HG02678 (cell line): ENCODE measurements around the gene NOXO1.
A peak's percentile ranks its signal among the peaks of the same experiment; 100 is the strongest.

Source experiments
- ATAC-seq: cut with Tn5 transposase; IDR thresholded peaks from one replicate; pipeline ENCODE4 v1.9.1; 2021; ENCODE audit warnings: mild to moderate bottlenecking, moderate library complexity; ENCODE audit not compliant: unreplicated experiment

The NOXO1 gene

DNA sequence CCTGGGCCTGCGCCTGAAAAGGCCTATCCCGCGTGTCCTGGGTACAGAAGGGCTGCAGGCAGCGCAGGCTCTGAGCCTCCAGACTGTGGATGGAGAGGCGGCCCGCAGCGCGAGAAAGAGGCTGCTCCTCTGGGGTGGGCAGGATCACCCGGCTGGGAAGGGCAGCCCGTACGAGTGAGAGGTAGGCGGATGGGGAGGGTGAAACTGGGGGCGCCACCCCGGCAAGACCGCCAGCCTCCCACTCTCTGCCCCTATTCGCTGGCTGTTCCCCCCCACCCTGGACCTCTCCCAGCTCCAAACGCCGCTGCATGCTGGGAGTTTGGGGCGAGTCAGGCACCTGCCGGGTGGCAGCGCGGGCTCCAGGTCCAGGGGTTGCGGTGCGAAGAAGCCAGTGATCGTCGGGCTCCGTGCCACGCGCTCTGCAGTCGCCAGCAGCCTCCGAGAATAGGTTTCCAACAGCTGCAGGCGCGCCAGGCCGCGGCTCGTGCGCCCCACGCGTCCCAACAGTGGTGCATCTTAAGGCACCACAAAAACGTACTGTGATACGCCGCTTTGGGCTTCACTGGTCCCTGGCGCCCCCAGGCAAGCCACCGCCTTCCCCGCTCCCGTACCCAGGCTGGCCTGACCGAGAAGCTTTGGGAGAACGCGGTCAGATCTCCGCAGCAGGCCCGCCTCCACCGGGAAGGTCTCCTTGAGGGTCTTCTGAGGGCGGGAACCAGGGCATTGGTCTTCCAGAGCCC lies 1.1 kb downstream of the NOXO1 start:
- no peak for ATAC-seq

DNA sequence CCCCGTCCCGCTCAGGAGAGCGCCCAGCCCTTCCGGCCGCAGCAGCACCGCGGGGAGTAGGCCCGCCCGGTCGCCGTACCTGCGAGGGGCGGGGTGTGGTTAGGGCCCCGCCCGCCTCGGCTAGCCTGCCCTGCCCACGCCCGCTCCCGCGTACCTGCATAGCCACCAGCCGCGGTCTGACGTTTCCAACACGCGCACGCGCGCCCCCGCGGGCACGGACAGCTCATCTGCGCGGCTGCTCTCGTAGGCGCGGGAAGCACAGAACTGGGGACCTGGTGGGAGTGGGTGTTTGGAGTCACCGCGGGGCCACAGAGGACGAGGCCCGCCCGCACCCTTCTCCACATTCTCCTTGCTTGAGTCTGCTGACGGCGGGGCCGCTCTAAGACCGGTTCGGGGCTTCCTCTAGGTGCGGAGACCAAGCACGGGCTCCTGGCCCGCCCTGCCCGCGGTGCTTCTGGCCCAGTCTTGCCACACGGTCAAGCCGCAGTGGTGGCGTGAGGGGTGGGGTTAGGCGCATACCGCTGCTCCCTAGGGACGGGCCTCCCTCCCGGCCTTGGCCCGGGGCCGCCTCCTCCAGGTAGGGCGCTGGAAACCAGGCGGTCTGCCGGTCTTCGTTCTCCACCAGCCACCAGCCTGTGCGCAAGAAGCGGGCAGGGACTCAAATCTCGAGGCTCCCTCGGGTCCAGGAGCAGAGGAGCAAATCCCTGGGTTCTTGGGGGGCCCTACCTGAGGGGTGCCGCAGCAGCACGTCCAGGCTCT lies 1.8 kb downstream of the NOXO1 start:
- ATAC-seq, result no peak

DNA sequence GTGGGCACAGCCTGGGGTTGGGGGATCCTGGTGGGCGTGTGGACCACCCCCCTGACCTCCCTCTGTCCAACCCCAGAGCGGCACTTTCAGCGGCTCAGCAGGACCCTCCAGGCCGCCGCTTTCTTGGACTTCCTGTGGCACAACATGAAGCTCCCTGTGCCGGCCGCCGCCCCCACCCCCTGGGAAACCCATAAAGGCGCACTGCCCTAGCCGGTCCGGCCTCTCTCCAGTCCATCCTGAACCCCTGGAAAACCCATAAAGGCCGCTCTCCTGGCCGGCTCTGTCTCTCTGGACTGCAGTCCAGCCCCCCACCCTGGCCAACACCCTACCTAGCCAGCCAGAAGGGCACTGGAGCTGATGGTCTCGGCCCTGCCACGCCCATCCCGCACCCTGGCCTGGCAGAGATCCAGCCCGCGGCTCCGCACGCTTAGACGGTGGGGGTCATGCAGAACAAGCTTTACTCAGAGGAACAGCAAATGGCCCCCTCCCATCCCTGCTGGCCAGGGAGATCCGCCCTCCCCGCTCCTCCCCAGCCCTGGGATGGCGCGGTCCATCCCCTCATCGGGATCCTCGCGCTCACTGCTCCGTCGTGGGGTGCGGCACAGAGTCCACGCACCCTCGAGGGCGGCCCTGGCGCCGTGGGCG lies 2.7 kb downstream of the NOXO1 start:
- ATAC-seq, result no peak

DNA sequence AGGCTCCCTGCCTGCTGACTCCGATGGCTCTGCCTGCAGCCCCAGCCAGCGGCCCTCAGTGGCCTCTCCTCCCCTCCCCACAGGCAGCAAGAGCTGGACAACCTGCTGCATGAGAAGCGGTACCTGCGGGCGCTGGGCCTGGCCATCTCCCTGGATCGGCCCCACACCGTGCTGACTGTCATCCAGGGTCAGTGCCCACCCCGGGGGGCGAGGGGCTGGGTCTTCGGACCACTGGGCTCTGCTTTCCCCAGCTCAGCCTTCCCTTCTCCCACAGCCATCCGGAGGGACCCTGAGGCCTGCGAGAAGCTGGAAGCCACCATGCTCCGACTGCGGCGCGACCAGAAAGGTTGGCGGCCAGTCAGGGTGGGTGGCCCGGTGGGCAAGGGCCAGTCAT lies 3.4 kb downstream of the NOXO1 start:
- no peak for ATAC-seq

DNA sequence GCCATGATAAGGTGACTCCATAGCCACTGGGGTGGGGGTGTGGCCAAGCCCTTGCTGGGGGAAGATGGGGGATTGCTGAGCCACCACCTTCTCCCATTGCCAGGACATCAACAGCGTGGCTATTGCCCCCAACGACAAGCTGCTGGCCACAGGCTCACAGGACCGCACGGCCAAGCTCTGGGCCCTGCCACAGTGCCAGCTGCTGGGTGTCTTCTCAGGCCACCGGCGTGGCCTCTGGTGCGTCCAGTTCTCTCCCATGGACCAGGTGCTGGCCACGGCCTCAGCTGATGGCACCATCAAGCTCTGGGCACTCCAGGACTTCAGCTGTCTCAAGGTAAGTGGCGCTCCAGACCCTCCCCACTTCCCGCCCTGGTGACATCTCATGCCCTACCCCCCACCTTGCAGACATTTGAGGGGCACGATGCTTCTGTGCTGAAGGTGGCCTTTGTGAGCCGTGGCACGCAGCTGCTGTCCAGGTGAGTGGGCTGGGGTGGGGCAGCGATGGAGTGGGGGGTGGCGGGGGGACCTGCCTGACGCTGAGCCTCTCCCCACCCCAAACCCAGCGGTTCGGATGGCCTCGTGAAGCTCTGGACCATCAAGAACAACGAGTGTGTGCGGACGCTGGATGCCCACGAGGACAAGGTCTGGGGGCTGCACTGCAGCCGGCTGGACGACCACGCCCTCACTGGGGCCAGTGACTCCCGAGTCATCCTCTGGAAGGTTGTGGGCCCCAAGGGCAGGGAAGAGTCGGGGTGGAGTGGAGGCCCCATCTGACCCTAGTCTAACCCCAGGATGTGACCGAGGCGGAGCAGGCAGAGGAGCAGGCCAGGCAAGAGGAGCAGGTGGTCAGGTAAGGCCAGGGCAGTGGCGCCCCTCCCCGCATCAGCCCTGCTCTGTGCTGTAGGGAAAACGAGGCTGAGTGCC lies 4.1 kb downstream of the NOXO1 start:
- ATAC-seq, result no peak

DNA sequence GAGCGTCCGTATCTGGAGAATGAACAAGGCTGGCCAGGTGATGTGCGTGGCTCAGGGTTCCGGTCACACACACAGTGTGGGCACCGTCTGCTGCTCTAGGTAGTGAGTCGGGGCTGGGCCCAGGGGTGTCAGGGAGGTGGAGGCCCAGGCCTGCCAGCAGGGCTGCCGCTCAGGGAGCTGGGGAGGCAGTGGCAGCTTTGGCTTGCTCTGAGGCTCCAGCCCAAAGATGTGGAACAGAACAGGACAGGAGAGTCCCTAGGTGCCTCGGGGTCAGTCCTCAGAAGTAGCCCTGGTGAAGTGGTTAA lies 5.1 kb downstream of the NOXO1 start:
- ATAC-seq, result no peak

DNA sequence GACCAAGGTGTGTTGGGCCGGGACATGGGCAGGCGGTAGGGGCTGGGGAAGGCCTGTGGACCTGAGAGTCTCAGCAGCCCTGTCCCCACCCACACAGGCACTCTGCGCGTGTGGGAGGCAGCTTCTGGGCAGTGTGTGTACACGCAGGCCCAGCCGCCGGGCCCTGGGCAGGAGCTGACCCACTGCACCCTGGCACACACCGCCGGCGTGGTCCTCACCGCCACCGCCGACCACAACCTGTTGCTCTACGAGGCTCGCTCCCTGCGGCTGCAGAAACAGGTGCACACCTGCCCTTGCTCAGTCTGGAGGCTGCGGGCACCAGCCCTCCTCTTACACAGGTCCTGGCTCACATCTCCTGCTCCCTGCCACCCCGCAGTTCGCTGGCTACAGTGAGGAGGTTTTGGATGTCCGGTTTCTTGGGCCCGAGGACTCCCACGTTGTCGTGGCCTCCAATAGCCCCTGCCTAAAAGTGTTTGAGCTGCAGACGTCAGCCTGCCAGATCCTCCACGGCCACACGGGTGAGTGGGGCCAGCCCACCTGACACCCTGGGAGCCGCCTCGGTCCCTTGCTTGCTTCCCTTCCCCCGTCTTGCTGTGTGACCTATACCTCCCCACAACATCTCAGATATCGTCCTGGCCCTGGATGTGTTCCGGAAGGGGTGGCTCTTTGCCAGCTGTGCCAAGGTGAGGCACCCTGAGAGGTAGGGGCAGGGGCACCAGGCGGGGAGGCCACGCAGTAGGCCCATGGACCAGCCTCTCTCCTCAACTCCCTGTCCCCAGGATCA lies 5.6 kb downstream of the NOXO1 start:
- no peak for ATAC-seq

DNA sequence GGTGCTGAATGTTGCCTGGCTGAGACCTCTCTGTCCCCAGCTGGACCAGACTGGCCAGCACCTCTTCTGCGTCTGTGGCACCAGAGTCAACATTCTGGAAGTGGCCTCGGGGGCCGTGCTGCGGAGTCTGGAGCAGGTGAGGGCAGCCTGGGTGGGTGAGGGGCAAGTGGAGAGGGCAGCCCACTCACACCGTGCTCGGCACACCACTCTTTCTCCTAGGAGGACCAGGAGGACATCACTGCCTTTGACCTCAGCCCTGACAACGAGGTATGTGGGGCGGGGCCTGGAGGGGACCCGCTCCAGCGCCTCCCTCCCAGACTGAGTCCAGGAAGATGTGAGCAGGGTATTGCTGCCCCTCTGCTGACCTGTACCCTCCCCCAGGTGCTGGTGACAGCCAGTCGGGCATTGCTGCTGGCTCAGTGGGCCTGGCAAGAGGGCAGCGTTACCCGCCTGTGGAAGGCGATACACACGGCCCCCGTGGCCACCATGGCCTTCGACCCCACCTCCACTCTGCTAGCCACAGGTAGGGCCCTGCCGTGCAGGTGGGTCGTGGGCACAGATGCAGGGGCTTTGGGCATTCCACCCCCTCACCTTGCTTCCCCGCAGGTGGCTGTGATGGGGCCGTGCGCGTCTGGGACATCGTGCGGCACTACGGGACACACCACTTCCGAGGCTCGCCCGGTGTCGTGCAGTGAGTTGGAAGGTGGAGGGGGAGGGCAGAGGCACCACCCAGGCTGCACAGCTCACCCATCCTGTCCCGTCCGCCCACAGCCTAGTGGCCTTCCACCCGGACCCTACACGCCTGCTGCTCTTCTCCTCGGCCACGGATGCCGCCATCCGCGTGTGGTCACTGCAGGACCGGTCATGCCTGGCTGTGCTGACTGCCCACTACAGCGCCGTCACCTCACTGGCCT lies 6.9 kb downstream of the NOXO1 start:
- no peak for ATAC-seq

DNA sequence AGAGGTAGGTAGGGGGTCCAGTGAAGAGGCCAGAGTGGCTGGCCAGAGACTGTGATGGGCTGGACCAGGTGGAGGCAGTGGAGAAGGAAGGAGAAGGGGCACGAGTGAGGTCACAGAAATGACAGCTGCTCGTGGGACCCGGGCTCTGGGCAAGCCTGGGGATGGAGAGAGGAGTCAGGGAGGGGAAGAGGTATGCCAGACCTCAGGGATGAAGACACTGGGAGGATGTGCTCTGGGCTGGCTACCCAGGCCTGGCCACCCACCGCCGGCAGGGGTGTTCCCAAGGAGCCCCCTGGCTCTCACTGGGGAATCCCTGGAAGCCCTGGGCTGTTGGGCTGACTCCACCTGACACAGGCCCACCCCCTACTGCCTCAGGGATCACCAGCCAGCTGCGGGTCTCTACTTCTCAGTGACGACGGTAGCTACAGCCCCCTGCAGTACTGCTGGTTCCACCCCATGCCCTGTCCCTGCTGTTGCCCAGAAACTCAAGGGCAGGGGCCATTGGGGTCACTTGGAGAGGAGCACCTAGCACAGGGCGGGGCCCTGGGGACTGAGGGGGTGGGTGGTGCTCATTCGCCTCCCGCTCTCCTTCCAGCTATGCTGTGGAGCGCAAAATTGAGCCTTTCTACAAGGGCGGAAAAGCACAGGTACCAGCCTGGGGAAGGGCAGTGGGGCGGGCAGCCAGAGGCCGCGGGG lies 7.7 kb downstream of the NOXO1 start:
- no peak for ATAC-seq

DNA sequence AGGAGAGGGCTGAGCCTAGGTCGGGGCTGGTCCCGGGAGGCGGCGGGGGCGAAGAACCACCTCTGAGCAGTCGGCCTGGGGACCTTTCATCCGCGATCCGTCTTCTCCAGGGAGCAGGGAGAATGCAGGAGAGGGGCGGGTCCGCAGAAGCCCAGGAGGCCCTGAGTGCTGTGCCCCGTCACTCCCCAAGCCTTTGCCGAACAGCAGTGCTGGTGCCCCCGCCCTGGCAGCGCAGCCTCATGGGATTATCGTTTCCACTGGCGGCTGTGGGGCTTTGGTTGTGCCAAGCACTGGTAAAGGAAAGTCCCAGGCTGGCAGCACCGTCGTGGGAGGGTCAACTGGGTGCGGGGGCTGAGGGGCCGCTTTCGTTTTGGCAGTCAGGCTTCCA lies 8.8 kb downstream of the NOXO1 start:
- no peak for ATAC-seq

DNA sequence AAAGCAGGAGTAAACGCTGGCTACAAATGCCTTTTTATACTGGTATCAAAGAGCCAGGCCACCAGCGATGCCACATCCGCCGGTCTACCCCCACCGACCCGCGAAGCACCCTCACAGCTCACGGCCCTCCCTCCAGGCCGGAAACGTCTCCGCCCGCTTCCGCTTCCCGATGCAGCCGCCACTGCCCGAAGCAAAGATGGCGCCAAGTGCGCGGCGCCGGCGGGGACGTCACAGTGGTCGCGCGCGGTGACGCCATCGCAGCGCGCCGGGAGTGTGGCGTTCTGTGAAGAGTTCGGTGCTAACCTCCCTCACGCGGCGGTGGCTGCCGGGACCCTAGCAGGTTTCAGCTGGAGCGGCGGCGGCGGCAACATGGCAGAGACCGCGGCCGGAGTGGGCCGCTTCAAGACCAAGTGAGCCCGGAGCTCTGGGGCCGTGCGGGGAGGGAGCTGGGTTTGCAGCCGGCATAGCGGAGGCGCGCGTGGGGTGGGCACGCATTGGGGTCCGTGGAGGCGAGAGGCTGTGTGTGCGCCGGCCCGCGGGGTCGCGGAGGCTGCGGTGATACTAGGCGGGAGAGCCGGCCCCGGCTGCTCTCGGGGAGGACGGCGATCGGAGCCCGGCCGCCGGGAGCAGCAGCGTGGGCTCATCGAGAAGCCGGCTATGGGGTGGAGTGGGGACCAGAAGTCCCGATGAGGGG lies 9.3 kb downstream of the NOXO1 start, which contains the start of gene TBL3:
TSS of gene TBL3 (plus strand) at position 258 of the 694 bp plus-strand sequence. CDS start at position 370, 112 bp downstream.
- ATAC-seq, result peak; percentile 83

DNA sequence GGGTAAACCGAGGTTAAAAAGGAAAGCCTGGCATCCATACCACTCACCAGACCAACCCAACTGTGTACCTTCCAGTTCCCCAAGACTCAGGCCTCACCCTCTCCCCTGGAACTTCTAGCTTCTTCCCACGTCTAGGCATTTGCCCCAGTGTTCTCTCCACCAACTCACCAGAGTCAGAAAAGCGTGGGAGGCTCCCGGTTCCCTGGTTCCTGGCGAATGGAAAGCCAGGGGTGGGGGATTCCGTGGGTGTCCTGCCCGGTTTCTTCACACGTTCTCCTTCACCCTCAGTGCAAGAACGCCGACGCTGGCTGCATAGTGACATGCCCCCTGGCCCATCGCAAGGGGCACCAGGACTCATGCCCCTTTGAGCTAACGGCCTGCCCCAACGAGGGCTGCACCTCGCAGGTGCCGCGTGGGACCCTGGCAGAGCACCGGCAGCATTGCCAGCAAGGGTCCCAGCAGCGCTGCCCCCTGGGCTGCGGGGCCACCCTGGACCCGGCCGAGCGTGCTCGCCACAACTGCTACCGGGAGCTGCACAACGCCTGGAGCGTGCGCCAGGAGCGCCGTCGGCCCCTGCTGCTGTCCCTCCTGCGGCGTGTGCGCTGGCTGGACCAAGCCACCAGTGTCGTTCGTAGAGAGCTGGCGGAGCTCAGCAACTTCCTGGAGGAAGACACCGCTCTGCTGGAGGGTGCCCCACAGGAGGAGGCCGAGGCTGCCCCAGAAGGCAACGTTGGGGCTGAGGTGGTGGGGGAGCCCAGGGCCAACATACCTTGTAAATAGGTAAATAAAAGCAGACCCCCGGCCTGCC lies 12.9 kb downstream of the NOXO1 start:
- ATAC-seq, result no peak

DNA sequence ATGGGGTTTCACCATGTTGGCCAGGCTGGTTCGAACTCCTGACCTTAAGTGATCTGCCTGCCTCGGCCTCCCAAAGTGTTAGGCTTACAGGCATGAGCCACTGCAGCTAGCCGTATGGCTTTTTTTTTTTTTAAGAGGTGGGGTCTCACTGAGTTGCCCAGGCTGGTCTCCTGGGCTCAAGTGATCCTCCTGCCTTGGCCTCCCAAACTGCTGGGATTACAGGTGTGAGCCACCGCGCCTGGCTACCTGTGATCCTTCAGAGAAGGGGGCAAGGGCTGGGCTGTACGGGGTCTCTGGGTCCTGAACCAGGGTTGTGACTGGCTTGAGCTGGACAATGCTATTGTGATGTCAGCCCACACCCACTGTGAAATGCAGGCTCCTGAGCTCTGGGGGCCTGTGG lies 14.8 kb downstream of the NOXO1 start, which contains the start of gene RNF151:
TSS of gene RNF151 (plus strand) at position 397 of the 400 bp plus-strand sequence. CDS start 26 bp downstream, outside the sequence.
- no peak for ATAC-seq

DNA sequence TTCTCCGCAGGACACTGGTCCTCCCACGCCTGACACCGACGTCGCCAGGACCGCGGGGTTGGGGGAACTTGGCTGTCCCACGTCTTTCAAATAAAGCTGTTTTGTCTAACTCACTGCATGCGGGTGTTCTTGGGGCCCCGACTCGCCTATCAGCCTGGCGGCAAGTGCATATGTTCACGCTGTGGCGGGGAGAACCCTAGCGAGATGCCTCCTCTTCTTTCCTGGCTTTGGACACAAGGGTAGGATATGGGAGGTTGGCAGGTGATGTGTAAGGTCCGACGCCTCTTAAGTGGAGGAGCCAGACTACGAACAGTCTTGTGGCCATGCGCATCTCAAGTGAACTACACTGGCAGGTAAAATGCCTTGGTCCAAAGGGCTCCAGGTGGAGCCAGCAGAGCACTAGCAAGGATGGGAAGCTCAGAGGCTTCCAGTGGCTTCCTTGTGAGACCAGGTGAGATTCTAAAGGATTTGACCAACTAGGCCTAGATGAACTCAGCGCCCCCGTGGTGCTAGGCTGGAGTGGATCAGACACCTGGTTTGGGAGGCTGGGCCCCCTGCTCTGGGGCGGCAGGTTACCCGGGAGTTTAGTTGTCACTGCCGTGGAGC lies 15.8 kb downstream of the NOXO1 start:
- ATAC-seq, result no peak

DNA sequence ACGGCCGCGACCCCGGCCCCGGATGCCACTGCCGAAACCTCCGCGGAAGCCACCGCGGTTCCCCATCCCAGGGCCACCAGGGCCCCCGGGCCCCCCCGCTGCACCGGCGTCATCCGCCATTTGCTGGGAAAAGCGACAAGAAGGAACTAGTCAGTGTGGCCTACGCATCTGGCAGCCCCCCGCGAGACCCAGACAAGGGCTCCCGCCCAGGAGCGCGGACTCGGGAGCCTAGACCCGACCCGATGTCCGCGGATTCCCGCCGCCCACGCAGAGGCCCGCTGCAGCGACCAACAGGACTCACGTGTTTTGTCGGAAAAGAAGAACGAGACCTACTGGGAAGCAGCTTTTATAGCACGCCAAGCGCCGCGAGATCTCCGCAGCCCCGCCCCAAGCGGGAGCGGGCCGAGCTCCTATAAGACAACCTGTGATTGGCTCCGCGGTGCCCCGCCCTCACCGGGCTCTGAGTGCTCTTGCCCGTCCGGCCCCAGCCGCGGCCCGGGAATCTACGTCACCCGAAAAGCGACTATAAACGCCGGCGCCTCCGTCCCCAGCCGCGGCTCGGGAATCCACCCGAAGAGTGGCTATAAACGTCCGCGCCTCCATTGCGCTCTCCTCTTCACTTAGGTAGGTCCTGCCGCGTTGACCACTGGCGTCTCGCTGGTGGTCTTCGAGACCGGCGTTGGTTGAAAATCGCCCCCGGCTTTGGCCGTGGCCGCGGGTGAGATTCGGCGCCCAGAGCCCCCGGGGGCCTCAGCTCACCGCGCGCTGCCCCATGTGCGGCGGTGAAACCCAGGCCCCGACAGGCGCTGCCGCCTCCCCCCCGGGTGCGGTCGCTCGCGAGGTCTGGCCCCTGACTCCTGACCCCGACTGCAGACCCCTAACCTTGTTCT lies 16.5 kb downstream of the NOXO1 start, which contains the start of gene RPS2:
TSS of gene RPS2 (minus strand) at position 321 of the 890 bp plus-strand sequence. CDS start at position 120, 201 bp downstream.
- peak; percentile 89 for ATAC-seq
